ENCODE measurements around the gene DPYSL3.

The DPYSL3 gene

DNA sequence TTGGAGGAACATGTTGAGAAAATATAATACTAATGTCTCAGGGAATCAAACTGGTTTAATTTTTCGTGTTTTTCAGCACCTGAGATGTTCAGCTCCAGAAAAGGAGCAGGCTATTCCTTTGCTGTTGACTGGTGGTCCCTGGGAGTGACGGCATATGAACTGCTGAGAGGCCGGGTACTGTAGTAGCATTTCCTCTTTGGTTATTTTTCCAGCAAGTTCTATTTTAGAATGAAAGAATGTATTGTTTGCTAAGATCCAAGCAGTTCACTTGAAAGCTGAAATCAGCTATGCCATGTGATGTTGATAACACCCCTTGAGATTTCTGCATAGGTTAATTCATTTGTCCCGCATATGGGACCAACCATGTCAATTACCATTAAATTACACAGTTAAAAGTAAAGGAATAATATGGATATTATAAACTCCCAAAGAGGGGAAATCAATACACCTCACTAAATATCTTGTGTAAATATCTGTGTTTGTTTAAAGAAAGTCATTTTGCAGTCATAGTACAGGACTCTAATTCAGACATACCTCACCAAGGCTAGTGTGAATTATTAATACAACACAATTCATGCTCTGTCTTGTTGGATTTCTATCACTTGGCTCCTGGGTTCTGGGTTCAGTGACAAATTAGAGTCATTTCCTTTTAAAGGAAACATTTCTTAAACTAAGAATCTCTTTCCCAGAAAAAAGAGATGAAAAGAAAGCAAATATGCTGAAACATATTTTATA lies 148.3 kb downstream of the DPYSL3 start:
- no peak for DNase-seq

GRCh38 chr5:147360816-147361215 lies 149.1 kb downstream of the DPYSL3 start:
- no peak for DNase-seq

- DNase-seq, result no peak
These were observed 150.3 kb downstream of the DPYSL3 start for GRCh38 chr5:147359581-147359980.

GRCh38 chr5:147359101-147359500 lies 150.8 kb downstream of the DPYSL3 start:
- DNase-seq, result no peak

DNA sequence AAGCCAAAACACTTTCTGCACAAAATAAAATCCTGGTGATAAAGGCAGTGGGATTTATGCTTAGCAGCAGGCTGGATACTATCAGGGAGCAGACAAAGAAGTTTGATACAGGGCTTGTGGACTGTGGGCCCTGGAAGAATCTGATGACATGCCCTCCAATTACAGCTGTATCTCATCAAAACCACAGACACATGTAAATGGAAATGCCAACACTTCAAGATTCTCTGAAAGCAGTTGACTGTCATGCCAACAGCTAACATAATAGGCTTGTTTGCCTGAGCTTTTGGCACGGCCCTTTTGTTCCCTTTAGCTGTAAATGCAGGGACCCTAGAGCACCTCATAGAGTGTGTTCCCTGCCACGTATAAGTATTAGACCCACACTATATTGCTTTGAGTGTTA lies 160.6 kb downstream of the DPYSL3 start:
- DNase-seq, result no peak

- no peak for DNase-seq
These were observed 161.4 kb downstream of the DPYSL3 start for GRCh38 chr5:147348451-147348850.

- DNase-seq, result no peak
These were observed 161.8 kb downstream of the DPYSL3 start for GRCh38 chr5:147348046-147348445.

DNA sequence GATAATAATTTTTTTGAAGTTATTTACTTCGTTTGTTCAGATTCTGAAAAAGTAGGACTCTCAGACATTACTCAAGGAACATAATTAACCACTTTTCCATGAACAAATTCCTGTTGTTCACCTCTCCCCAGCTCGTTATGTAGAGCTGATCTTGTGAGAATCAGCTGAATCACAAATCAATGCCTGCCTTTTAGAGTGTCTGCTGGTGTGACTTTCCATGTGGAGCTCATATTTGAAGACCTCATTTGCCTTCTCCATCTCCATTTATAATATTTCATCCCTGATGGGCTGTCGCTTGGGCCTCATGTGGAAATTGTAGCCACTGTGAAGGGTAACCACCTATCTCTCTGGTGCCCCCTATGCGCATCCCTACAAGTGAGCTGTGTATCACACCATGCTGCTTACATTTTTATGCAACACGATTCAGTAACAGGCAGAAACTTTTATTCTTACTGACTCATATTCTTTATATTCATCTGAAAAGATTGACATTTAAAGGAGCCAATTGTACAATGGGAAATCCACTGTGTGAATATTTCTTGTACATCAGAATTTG lies 163.8 kb downstream of the DPYSL3 start:
- no peak for DNase-seq

- no peak for DNase-seq
These were observed 165.0 kb downstream of the DPYSL3 start for GRCh38 chr5:147344861-147345260.

DNA sequence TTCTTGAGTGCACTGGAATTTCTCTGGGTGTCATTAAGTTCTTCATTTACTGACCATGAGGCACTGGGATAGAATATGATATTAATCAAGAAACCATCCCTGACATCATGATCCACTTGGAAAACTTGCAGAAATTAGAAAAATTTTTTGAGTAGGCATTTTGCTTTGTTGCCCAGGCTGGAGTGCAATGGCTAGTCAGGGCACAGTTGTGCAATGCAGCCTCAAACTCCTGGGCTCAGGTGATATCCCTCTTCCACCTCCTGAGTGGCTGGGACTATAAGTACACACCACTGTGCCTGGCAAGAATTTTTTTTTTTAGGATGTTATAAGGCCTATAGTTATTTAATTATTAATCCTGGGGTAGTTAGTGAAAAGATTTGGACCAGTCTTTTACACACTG lies 168.5 kb downstream of the DPYSL3 start:
- DNase-seq, result no peak

GRCh38 chr5:147340941-147341340 lies 168.9 kb downstream of the DPYSL3 start:
- DNase-seq, result no peak

All from DMS79 treated with DMSO at 0.1 percent for 48 hours (cell line).